Heart left ventricle (tissue), 16 donors: Measurements from ENCODE around the gene ARFRP1. TPM values are rescaled to one million over a fixed set of nuclear protein-coding genes. Genes with fewer than 3 reads are reported as not detected.

Experiments used
- ATAC-seq, 4 donors: fragments of 200-7000 bp; cut with Tn5 transposase; one replicate each; pipeline ENCODE4 v1.9.1; 2020 to 2022; ENCODE audit warnings: moderate library complexity in 4 of 4, mild to moderate bottlenecking in 3 of 4, moderate number of reproducible peaks in 1 of 4
- DNase-seq, 5 donors: peaks; one replicate each; pipeline ENCODE4 v3.0.0-alpha.2; 2020
- H3K27ac ChIP-seq, 12 donors: fragments of 200-600 bp; sonication (generic) in 4 of 12; one replicate each; pipeline versions ENCODE4 v1.5.0 to v1.8.0; 2016 to 2022; ENCODE audit warnings: mild to moderate bottlenecking in 2 of 12
- H3K27me3 ChIP-seq, 9 donors: fragments of 200-600 bp; sonication (generic) in 2 of 9; one replicate each; pipeline versions ENCODE4 v1.5.1 to v1.8.0; 2016 to 2022; ENCODE audit warnings: mild to moderate bottlenecking in 3 of 9
- H3K36me3 ChIP-seq, 9 donors: fragments of 200-600 bp; sonication (generic) in 2 of 9; one replicate each; pipeline versions ENCODE4 v1.5.0 to v1.8.0; 2018 to 2022; ENCODE audit warnings: mild to moderate bottlenecking in 2 of 9
- H3K4me1 ChIP-seq, 12 donors: fragments of 200-600 bp; sonication (generic) in 4 of 12; one replicate each; pipeline versions ENCODE4 v1.5.0 to v1.8.0; 2016 to 2022; ENCODE audit warnings: mild to moderate bottlenecking in 3 of 12
- H3K4me3 ChIP-seq, 12 donors: fragments of 200-600 bp; sonication (generic) in 4 of 12; one replicate each; pipeline versions ENCODE4 v1.5.0 to v1.8.0; 2017 to 2022; ENCODE audit warnings: mild to moderate bottlenecking in 9 of 12, moderate library complexity in 4 of 12
- H3K9me3 ChIP-seq, 12 donors: fragments of 200-600 bp; sonication (generic) in 4 of 12; one replicate each; pipeline versions ENCODE4 v1.5.0 to v1.8.0; 2016 to 2022; ENCODE audit warnings: mild to moderate bottlenecking in 1 of 12
- POLR2A ChIP-seq, 2 donors: fragments of 450-650 bp; IDR thresholded peaks; one replicate each; pipeline ENCODE4 v1.6.1; 2017; ENCODE audit warnings: antibody characterized with exemption in 2 of 2, mild to moderate bottlenecking in 2 of 2, moderate library complexity in 2 of 2
- WGBS, 4 donors: extraction: QIAGEN DNeasy Blood & Tissue Kit in 2 of 4; methylation state at CpG; one replicate each; pipeline versions ENCODE4 v1.1.5 to v1.1.7; 2013 to 2018; 5-methylcytosine and 5-hydroxymethylcytosine counted together
- intact Hi-C, 10 donors: fragments of 100-400 bp; cut with DNase I; formaldehyde crosslinking; loops; one replicate each; pipeline versions ENCODE4 v1.11.1 to v1.14.2; 2022
- polyA plus RNA-seq, 2 donors: library from polyadenylated mRNA; stranded (reverse); fragments of 200-250 nt; gene quantifications; one replicate each; pipeline ENCODE4 v1.2.3, GENCODE V29; 2013
- total RNA-seq, 9 donors: library from RNA; depleted of rRNA in 2 of 9; stranded (reverse); fragments of >200 nt in 2 of 9; fragmentation: NEBNext Ultra II Directional in 3 of 9; extraction: Animal tissue kit (Norgen Biotek cat#: 25700) in 3 of 9; gene quantifications; one replicate each; pipeline versions ENCODE4 v1.1.0 to v1.2.4, GENCODE V29; 2016 to 2023
- TF ChIP-seq, protein P1 (sequence below), 12 donors: fragments of 200-600 bp; sonication (generic) in 4 of 12; IDR thresholded peaks; one replicate each; pipeline versions ENCODE4 v1.5.0 to v1.8.0; 2018 to 2022; ENCODE audit warnings: antibody characterized with exemption in 12 of 12, mild to moderate bottlenecking in 5 of 12
- donor health status: ischemic (EF 13 %, LVEDD 7.1; RV severe dilation, severe dysfunction).
- donor health status: healthy with polysubstance abuse.
- donor health status: DM: no; HTN: yes; CAD: no.
- donor health status: DM: no; HTN: no; CAD: no.
- donor health status: ischemic (EF 25% LVEDD 6.9; RV normal size, moderate dysfunction).
- donor health status: ischemic (EF 25% LVEDD 5.7; RV mildly dilated, moderate dysfunction).
- donor health status: healthy.
- donor health status: DM: yes; HTN: yes; CAD: no.
- donor health status: ischemic (EF 35%, LVEDD 5.7; RV mildly dilated, moderate dysfunction).
- donor health status: nonischemic (EF 11% LVEDD 7.7; RV severe dilation, severe dysfunction).
- donor health status: DM: yes; HTN: yes; CAD: no.
- donor health status: PGD.
- donor health status: ischemic (EF 29% LVEDD 5.4; RV normal size, mild dysfunction).
- donor health status: nonischemic (EF 23%, LVEDD 6.1; RV moderate dilation, normal function).

ARFRP1 gene
- total and polyA plus RNA-seq, 11 donors: 27.3 to 47.8 (median 35.9) TPM

DNA sequence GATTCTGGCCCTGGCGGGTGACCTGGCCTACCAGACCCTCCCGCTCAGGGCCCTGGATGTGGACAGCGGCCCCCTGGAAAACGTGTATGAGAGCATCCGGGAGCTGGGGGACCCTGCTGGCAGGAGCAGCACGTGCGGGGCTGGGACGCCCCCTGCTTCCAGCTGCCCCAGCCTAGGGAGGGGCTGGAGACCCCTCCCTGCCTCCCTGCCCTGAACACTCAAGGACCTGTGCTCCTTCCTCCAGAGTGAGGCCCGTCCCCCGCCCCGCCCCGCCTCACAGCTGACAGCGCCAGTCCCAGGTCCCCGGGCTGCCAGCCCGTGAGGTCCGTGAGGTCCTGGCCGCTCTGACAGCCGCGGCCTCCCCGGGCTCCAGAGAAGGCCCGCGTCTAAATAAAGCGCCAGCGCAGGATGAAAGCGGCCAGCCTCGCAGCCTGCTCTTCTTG lies 30.9 kb upstream of the ARFRP1 start:
- peak overlapping the region; percentile 87 to 100 (median 96) for H3K27ac ChIP-seq
- intact Hi-C loops: loop anchor here in 2 of 10 donors (5.0 to 10.0 kb wide), 2 partner anchors 64 to 81 kb away; partner anchors contain the start of gene RTEL1 (in 1 of the 2)
- peaks cover 0 to 48% (median 38%) of the 10 kb centered on the region in 9 donors for H3K36me3 ChIP-seq
- TF ChIP-seq, protein P1, sequence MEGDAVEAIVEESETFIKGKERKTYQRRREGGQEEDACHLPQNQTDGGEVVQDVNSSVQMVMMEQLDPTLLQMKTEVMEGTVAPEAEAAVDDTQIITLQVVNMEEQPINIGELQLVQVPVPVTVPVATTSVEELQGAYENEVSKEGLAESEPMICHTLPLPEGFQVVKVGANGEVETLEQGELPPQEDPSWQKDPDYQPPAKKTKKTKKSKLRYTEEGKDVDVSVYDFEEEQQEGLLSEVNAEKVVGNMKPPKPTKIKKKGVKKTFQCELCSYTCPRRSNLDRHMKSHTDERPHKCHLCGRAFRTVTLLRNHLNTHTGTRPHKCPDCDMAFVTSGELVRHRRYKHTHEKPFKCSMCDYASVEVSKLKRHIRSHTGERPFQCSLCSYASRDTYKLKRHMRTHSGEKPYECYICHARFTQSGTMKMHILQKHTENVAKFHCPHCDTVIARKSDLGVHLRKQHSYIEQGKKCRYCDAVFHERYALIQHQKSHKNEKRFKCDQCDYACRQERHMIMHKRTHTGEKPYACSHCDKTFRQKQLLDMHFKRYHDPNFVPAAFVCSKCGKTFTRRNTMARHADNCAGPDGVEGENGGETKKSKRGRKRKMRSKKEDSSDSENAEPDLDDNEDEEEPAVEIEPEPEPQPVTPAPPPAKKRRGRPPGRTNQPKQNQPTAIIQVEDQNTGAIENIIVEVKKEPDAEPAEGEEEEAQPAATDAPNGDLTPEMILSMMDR (IDR thresholded peaks at IDR 0.05): no peak
- no peak for TF ChIP-seq POLR2A (IDR thresholded peaks at IDR 0.05)
- no peaks in the 10 kb centered on the region for H3K9me3 ChIP-seq
- peak; percentile 17 to 50 (median 38) for ATAC-seq
- WGBS, 4 donors: 12 to 48% (median 19%) methylated on average over 5 to 26 of the region's 26 CpGs
- H3K27me3 ChIP-seq: no peaks in the 10 kb centered on the region
- peak; percentile 75 to 87 (median 80) for DNase-seq
- H3K4me3 ChIP-seq: peak overlapping the region; percentile 22 to 95 (median 65)
- H3K4me1 ChIP-seq: peaks cover 9 to 46% (median 35%) of the 10 kb centered on the region in 12 donors

DNA sequence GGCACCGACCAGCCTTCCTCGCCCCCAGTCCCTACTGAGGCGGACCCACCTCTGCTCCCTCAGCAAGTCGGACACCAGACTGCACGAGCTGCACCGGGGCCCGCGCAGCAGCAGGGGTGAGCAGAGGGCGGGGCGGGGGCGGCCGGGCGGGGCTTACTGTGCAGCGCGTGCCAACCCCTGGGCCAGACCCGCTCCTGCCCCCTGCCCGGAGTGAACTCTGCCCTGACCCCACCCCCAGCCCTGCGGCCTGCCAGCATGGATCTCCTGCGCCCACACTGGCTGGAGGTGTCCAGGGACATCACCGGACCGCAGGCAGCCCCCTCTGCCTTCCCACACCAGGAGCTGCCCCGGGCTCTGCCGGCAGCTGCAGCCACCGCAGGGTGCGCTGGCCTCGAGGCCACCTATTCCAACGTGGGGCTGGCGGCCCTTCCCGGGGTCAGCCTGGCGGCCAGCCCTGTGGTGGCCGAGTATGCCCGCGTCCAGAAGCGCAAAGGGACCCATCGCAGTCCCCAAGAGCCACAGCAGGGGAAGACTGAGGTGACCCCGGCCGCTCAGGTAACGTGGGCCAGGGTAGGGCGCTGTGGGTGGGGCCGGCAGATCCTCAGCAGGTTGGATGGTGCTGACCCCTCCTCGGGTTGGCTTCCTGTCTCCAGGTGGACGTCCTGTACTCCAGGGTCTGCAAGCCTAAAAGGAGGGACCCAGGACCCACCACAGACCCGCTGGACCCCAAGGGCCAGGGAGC lies 30.3 kb upstream of the ARFRP1 start:
- H3K4me1 ChIP-seq: peaks cover 9 to 46% (median 35%) of the 10 kb centered on the region in 12 donors
- intact Hi-C loops: loop anchor here in 2 of 10 donors (5.0 to 10.0 kb wide), 2 partner anchors 63 to 81 kb away; partner anchors contain the start of gene RTEL1 (in 1 of the 2)
- TF ChIP-seq POLR2A (IDR thresholded peaks at IDR 0.05): no peak
- TF ChIP-seq, protein P1 (IDR thresholded peaks at IDR 0.05): no peak
- peak overlapping the region in 10 of 12 donors; percentile 16 to 95 (median 68) for H3K4me3 ChIP-seq
- DNase-seq (peak in 1 of 5 donors; percentile 30), ATAC-seq (no peak)
- no peaks in the 10 kb centered on the region for H3K27me3 ChIP-seq
- WGBS, 4 donors: 25 to 46% (median 37%) methylated on average over 12 to 43 of the region's 43 CpGs
- peak overlapping the region in 8 of 12 donors; percentile 90 to 100 (median 96) for H3K27ac ChIP-seq
- peaks cover 0 to 48% (median 38%) of the 10 kb centered on the region in 9 donors for H3K36me3 ChIP-seq
- H3K9me3 ChIP-seq: no peaks in the 10 kb centered on the region

DNA sequence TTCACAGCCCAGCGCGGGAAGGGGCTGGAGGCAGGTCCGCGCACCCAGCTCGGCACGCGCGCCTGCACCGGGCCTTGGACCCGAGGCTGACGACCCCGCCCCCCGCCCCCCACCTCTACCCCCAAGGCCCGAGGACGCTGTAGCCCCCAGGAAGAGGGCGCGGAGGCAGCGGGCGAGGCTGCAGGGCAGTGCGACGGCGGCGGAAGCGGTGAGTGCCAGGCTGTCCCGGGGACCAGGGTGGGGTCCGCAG lies 29.8 kb upstream of the ARFRP1 start:
- peak overlapping the region in 2 of 12 donors; percentile 5 to 79 for H3K27ac ChIP-seq
- 6 to 23% (median 17%) methylated on average over 13 to 26 of the region's 26 CpGs; no CpG with 5 or more reads in 1 of the 4 donors for WGBS, 4 donors

More for the DNA sequence above, 29.8 kb upstream of the ARFRP1 start:
- Histone ChIP-seq H3K36me3 (peaks cover 0 to 44% (median 34%) of the 10 kb centered on the region in 9 donors), H3K27me3 (no peaks in the 10 kb centered on the region), H3K4me1 (peaks cover 9 to 46% (median 35%) of the 10 kb centered on the region in 12 donors), H3K9me3 (no peaks in the 10 kb centered on the region), H3K4me3 (peak overlapping the region in 9 of 12 donors; percentile 2 to 95 (median 28))
- DNase-seq (peak in 1 of 5 donors; percentile 67), ATAC-seq (no peak)
- TF ChIP-seq, protein P1 (IDR thresholded peaks at IDR 0.05): no peak
- TF ChIP-seq POLR2A (IDR thresholded peaks at IDR 0.05): no peak
- intact Hi-C loops: loop anchor here in 2 of 10 donors (5.0 to 10.0 kb wide), 2 partner anchors 63 to 80 kb away; partner anchors contain the start of gene RTEL1 (in 1 of the 2)
